HUES48 (cell line): ENCODE measurements around the gene RRAS.
A peak's percentile ranks its signal among the peaks of the same experiment; 100 is the strongest.

Source experiments
- H3K27ac ChIP-seq: one replicate; pipeline ENCODE4 v1.7.0; 2013; ENCODE audit warnings: low read depth, low read length, inconsistent platforms
- H3K27me3 ChIP-seq: 2 replicates; pipeline ENCODE4 v1.6.1; 2013; ENCODE audit warnings: mild to moderate bottlenecking, low read length; ENCODE audit not compliant: control insufficient read depth, insufficient read depth
- H3K36me3 ChIP-seq: 2 replicates; pipeline ENCODE4 v1.6.1; 2013; ENCODE audit warnings: low read length; ENCODE audit not compliant: control insufficient read depth, insufficient read depth
- H3K4me1 ChIP-seq: 2 replicates; pipeline ENCODE4 v1.6.1; 2013; ENCODE audit warnings: mild to moderate bottlenecking, low read length; ENCODE audit not compliant: control insufficient read depth, insufficient read depth
- H3K4me3 ChIP-seq: 2 replicates; pipeline ENCODE4 v1.5.1; 2013; ENCODE audit warnings: mild to moderate bottlenecking, low read depth, low read length
- H3K9ac ChIP-seq: 2 replicates; pipeline ENCODE4 v1.6.1; 2013; ENCODE audit warnings: mild to moderate bottlenecking, low read depth, low read length, moderate library complexity
- H3K9me3 ChIP-seq: 2 replicates; pipeline ENCODE4 v1.6.1; 2013; ENCODE audit warnings: low read length; ENCODE audit not compliant: control insufficient read depth, insufficient read depth

The RRAS gene

GRCh38 chr19:49651820-49652550 is 12.0 kb upstream of the RRAS start:
- Histone ChIP-seq H3K4me1 (peaks cover 5% of the 10 kb centered on the region; the same call in 1 of the 2 replicates), H3K4me3 (no peak overlapping the region), H3K36me3 (peaks cover 83% of the 10 kb centered on the region), H3K27me3 (no peaks in the 10 kb centered on the region), H3K9me3 (no peaks in the 10 kb centered on the region), H3K27ac (no peak overlapping the region), H3K9ac (no peak overlapping the region)

- Histone ChIP-seq H3K9me3 (no peaks in the 10 kb centered on the region), H3K36me3 (peaks cover 83% of the 10 kb centered on the region), H3K9ac (no peak overlapping the region), H3K4me3 (no peak overlapping the region), H3K27me3 (no peaks in the 10 kb centered on the region), H3K27ac (no peak overlapping the region), H3K4me1 (peaks cover 1% of the 10 kb centered on the region; the same call in 1 of the 2 replicates)
Observed at GRCh38 chr19:49651029-49651819, 11.3 kb upstream of the RRAS start.

- H3K4me1 ChIP-seq: peaks cover 9% of the 10 kb centered on the region
- H3K36me3 ChIP-seq: peaks cover 58% of the 10 kb centered on the region
- H3K27me3 ChIP-seq: no peaks in the 10 kb centered on the region
- H3K9ac ChIP-seq: no peak overlapping the region
- H3K27ac ChIP-seq: no peak overlapping the region
- no peak overlapping the region for H3K4me3 ChIP-seq
- no peaks in the 10 kb centered on the region for H3K9me3 ChIP-seq
Observed at GRCh38 chr19:49646586-49646985, 6.6 kb upstream of the RRAS start.

- Histone ChIP-seq H3K36me3 (peaks cover 54% of the 10 kb centered on the region), H3K9me3 (no peaks in the 10 kb centered on the region), H3K4me3 (no peak overlapping the region), H3K9ac (no peak overlapping the region), H3K27ac (no peak overlapping the region), H3K4me1 (peaks cover 15% of the 10 kb centered on the region), H3K27me3 (no peaks in the 10 kb centered on the region)
Observed at GRCh38 chr19:49645995-49646394, 6.1 kb upstream of the RRAS start.

- Histone ChIP-seq H3K9ac (no peak overlapping the region), H3K9me3 (no peaks in the 10 kb centered on the region), H3K4me3 (no peak overlapping the region), H3K27me3 (no peaks in the 10 kb centered on the region), H3K36me3 (peaks cover 52% of the 10 kb centered on the region), H3K27ac (no peak overlapping the region), H3K4me1 (peaks cover 18% of the 10 kb centered on the region)
Observed at GRCh38 chr19:49645592-49645991, 5.6 kb upstream of the RRAS start.

- H3K4me1 ChIP-seq: peaks cover 20% of the 10 kb centered on the region
- H3K9ac ChIP-seq: no peak overlapping the region
- H3K36me3 ChIP-seq: peaks cover 34% of the 10 kb centered on the region
- no peaks in the 10 kb centered on the region for H3K9me3 ChIP-seq
- no peak overlapping the region for H3K4me3 ChIP-seq
- no peaks in the 10 kb centered on the region for H3K27me3 ChIP-seq
- H3K27ac ChIP-seq: no peak overlapping the region
Observed at GRCh38 chr19:49643466-49643865, 3.5 kb upstream of the RRAS start.

- Histone ChIP-seq H3K27me3 (no peaks in the 10 kb centered on the region), H3K36me3 (peaks cover 29% of the 10 kb centered on the region), H3K4me1 (peaks cover 26% of the 10 kb centered on the region), H3K9me3 (no peaks in the 10 kb centered on the region), H3K9ac (peak overlapping the region; percentile 86), H3K27ac (peak overlapping the region; percentile 94), H3K4me3 (peak overlapping the region; percentile 93)
Observed at GRCh38 chr19:49642492-49643035, 2.6 kb upstream of the RRAS start.

- Histone ChIP-seq H3K9me3 (no peaks in the 10 kb centered on the region), H3K4me3 (peak within 1 kb of the TSS; percentile 93), H3K27me3 (no peaks in the 10 kb centered on the region), H3K4me1 (peaks cover 26% of the 10 kb centered on the region), H3K9ac (peak within 1 kb of the TSS; percentile 90), H3K27ac (peak within 1 kb of the TSS; percentile 100), H3K36me3 (peaks cover 22% of the 10 kb centered on the region)
Observed at GRCh38 chr19:49641688-49642491, 1.9 kb upstream of the RRAS start, which contains the start of gene SCAF1. Gene SCAF1, plus strand, starts transcription at chr19:49642209. Its CDS starts 2,818 bp downstream, at chr19:49645027.

GRCh38 chr19:49639401-49640112 is 386 bp downstream of the RRAS start:
- H3K36me3 ChIP-seq: no peaks in the 10 kb centered on the region
- no peak overlapping the region for H3K9ac ChIP-seq
- peaks cover 26% of the 10 kb centered on the region for H3K4me1 ChIP-seq
- no peaks in the 10 kb centered on the region for H3K27me3 ChIP-seq
- H3K9me3 ChIP-seq: no peaks in the 10 kb centered on the region
- no peak overlapping the region for H3K27ac ChIP-seq
- H3K4me3 ChIP-seq: peak overlapping the region; percentile 58
